ENCODE measurements around the gene ATP5PB. TPM values are rescaled to one million over a fixed set of nuclear protein-coding genes. Genes with fewer than 3 reads are reported as not detected.
A peak's percentile ranks its signal among the peaks of the same experiment; 100 is the strongest.

The ATP5PB gene, protein sequence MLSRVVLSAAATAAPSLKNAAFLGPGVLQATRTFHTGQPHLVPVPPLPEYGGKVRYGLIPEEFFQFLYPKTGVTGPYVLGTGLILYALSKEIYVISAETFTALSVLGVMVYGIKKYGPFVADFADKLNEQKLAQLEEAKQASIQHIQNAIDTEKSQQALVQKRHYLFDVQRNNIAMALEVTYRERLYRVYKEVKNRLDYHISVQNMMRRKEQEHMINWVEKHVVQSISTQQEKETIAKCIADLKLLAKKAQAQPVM
- 100 to 1,000 TPM; 321 to 348 TPM for total RNA-seq

DNA sequence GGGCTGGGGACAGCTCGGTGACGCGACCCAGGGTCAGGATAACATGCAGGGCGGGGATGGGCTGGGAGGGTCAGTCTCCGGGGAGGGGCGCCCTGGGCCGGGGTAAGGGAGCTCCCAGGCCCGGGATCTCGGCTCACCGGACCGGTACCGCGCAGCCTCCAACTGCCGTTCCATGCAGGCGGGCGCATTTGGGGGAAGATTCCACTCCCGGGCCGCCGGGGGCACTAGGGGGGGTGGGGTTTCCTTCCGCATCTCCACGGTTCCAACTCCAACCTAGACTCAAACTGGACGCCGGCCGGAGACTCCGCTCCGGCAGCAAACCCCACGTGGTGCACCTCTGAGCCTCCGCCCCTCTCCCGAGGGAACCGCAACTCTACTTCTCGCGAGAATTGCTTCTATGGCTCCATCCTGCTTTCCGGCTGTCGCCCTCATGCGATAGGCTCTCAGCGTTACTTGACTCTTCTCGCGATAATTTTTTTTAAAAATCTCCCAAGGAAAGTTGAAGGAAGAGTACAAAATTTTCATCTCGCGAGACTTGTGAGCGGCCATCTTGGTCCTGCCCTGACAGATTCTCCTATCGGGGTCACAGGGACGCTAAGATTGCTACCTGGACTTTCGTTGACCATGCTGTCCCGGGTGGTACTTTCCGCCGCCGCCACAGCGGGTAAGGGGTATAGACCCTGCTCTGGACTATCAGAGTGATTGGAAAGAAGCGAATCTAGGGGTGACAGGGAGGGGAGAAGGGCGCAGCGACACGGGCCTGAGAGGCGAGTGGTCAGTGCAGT lies at the start of gene ATP5PB, which contains the start of gene WDR77:
TSS of gene ATP5PB (plus strand) at position 547 of the 785 bp plus-strand sequence. CDS start at position 625, 78 bp downstream.
TSS of gene WDR77 (minus strand) at position 339 of the 785 bp plus-strand sequence. CDS start at position 252, 87 bp downstream.
- DNase-seq, result peak; percentile 94
- Mint-ChIP-seq H3K36me3 (ENCODE audit: low read depth) (peaks cover 73% of the 10 kb centered on the region), H3K27me3 (no peaks in the 10 kb centered on the region)

GRCh38 chr1:111399792-111400610 lies 49.3 kb upstream of the ATP5PB start:
- Mint-ChIP-seq H3K36me3 (ENCODE audit: low read depth) (peaks cover 2% of the 10 kb centered on the region), H3K4me1 (peaks cover 14% of the 10 kb centered on the region), H3K4me3 (no peak overlapping the region), H3K27ac (no peak overlapping the region), H3K27me3 (peaks cover 21% of the 10 kb centered on the region), H3K9me3 (peaks cover 7% of the 10 kb centered on the region)
- DNase-seq, result peak; percentile 56
- ChIA-PET CTCF (interaction anchor here (0.6 to 3.5 kb wide), 16 partner anchors 9 to 199 kb away, joined by 3 to 15 read pairs (median 4); partner anchors contain the start of genes DENND2D and OVGP1), POLR2A (no interaction called here)

More for the DNA sequence above, at the start of gene ATP5PB, which contains the start of gene WDR77:
- Mint-ChIP-seq H3K27ac (peak within 1 kb of the TSS; percentile 97), H3K4me3 (peak within 1 kb of the TSS; percentile 100), H3K9me3 (no peaks in the 10 kb centered on the region), H3K4me1 (peaks cover 70% of the 10 kb centered on the region)
- POLR2A ChIA-PET, result interaction anchor here (0.6 kb wide), 1 partner anchor 1111 kb away, joined by 3 read pairs; no protein-coding TSS in a partner anchor
- CTCF ChIA-PET, result interaction anchor here (0.6 to 1.9 kb wide), 7 partner anchors 14 to 307 kb away, joined by 3 to 6 read pairs (median 5); no protein-coding TSS in a partner anchor

- no peak overlapping the region for H3K4me3 Mint-ChIP-seq
- H3K36me3 Mint-ChIP-seq (ENCODE audit: low read depth), result peaks cover 2% of the 10 kb centered on the region
- no peak overlapping the region for H3K27ac Mint-ChIP-seq
- CTCF ChIA-PET, result interaction anchor here (2.7 to 3.5 kb wide), 2 partner anchors 7 to 179 kb away, joined by 6 to 15 read pairs; no protein-coding TSS in a partner anchor
- peaks cover 33% of the 10 kb centered on the region for H3K4me1 Mint-ChIP-seq
- no peak for DNase-seq
- POLR2A ChIA-PET, result no interaction called here
- peaks cover 7% of the 10 kb centered on the region for H3K9me3 Mint-ChIP-seq
- H3K27me3 Mint-ChIP-seq, result peaks cover 9% of the 10 kb centered on the region
Observed at GRCh38 chr1:111402083-111402482, 47.2 kb upstream of the ATP5PB start.

- no peaks in the 10 kb centered on the region for H3K27me3 Mint-ChIP-seq
- ChIA-PET POLR2A (no interaction called here), CTCF (no interaction called here)
- H3K27ac Mint-ChIP-seq, result no peak overlapping the region
- no peak for DNase-seq
- no peaks in the 10 kb centered on the region for H3K9me3 Mint-ChIP-seq
- H3K4me1 Mint-ChIP-seq, result peaks cover 37% of the 10 kb centered on the region
- no peaks in the 10 kb centered on the region for H3K36me3 Mint-ChIP-seq (ENCODE audit: low read depth)
- H3K4me3 Mint-ChIP-seq, result no peak overlapping the region
Observed at GRCh38 chr1:111404588-111404987, 44.7 kb upstream of the ATP5PB start.

DNA sequence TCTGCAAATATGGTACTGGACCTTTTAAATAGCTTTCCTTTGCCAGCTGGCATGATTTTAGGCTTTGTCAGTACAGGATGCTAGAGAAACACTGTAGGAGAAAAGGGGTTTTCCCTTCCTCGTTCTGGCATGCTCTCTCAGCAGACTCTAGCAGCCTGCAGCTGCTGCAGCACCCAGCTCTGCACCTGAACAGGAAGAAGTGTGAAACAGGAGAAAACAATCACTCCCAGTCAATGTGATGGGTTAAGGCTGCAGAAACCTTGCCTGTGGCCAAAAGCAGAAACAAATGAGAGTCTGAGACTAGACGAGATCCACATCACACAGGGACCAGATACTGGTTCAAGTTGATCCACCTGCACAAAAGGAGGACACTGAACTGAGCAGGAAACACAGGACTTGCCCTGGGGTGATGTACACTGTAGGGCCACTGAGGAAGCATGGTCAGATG lies 42.9 kb upstream of the ATP5PB start:
- peak overlapping the region; percentile 55 for H3K27ac Mint-ChIP-seq
- POLR2A ChIA-PET, result no interaction called here
- DNase-seq, result peak; percentile 70
- H3K4me1 Mint-ChIP-seq, result peaks cover 31% of the 10 kb centered on the region
- no peaks in the 10 kb centered on the region for H3K27me3 Mint-ChIP-seq
- H3K36me3 Mint-ChIP-seq (ENCODE audit: low read depth), result no peaks in the 10 kb centered on the region
- CTCF ChIA-PET, result interaction anchor here (1.2 to 1.9 kb wide), 2 partner anchors 10 to 22 kb away, joined by 5 to 6 read pairs; partner anchors contain the start of gene OVGP1
- no peak overlapping the region for H3K4me3 Mint-ChIP-seq
- no peaks in the 10 kb centered on the region for H3K9me3 Mint-ChIP-seq

DNA sequence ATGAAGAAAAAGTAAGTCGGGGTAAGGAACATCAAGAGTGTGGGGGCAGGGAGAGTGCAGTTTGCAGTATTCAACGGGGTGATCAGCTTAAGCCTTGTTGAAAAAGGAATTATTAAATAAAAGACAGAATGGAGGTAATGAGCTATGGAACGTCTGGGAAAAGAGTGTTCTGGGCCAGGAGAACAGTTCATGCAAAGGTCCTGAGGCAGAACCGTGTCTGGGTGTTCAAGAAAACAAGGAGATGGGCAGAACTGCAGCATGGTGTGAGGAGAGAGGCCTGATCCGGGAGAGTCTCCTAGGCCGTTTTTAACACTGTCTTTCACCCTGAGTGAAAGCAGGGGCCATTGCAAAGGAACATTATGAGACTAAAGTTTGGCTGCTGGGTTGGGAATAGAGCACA lies 42.0 kb upstream of the ATP5PB start:
- Mint-ChIP-seq H3K27me3 (no peaks in the 10 kb centered on the region), H3K4me3 (no peak overlapping the region), H3K9me3 (no peaks in the 10 kb centered on the region), H3K36me3 (ENCODE audit: low read depth) (no peaks in the 10 kb centered on the region), H3K4me1 (peaks cover 28% of the 10 kb centered on the region), H3K27ac (no peak overlapping the region)
- no peak for DNase-seq
- ChIA-PET POLR2A (no interaction called here), CTCF (no interaction called here)

GRCh38 chr1:111412839-111413238 lies 36.4 kb upstream of the ATP5PB start:
- ChIA-PET POLR2A (interaction anchor here (0.6 kb wide), 1 partner anchor 23 kb away, joined by 3 read pairs; no protein-coding TSS in a partner anchor), CTCF (interaction anchor here (0.7 to 1.2 kb wide), 4 partner anchors 9 to 44 kb away, joined by 3 to 5 read pairs (median 3); no protein-coding TSS in a partner anchor)
- Mint-ChIP-seq H3K27me3 (no peaks in the 10 kb centered on the region), H3K9me3 (no peaks in the 10 kb centered on the region), H3K36me3 (ENCODE audit: low read depth) (no peaks in the 10 kb centered on the region), H3K27ac (no peak overlapping the region), H3K4me1 (peaks cover 3% of the 10 kb centered on the region), H3K4me3 (no peak overlapping the region)
- DNase-seq, result no peak

- Mint-ChIP-seq H3K9me3 (no peaks in the 10 kb centered on the region), H3K4me3 (no peak overlapping the region), H3K27ac (no peak overlapping the region), H3K4me1 (peaks cover 3% of the 10 kb centered on the region), H3K36me3 (ENCODE audit: low read depth) (no peaks in the 10 kb centered on the region), H3K27me3 (no peaks in the 10 kb centered on the region)
- ChIA-PET CTCF (interaction anchor here (1.2 kb wide), 1 partner anchor 19 kb away, joined by 3 read pairs; no protein-coding TSS in a partner anchor), POLR2A (interaction anchor here (0.7 kb wide), 1 partner anchor 24 kb away, joined by 6 read pairs; no protein-coding TSS in a partner anchor)
- no peak for DNase-seq
Observed at GRCh38 chr1:111414756-111415155, 34.5 kb upstream of the ATP5PB start.

GRCh38 chr1:111415461-111415860 lies 33.8 kb upstream of the ATP5PB start:
- Mint-ChIP-seq H3K36me3 (ENCODE audit: low read depth) (no peaks in the 10 kb centered on the region), H3K4me3 (no peak overlapping the region), H3K4me1 (peaks cover 3% of the 10 kb centered on the region), H3K27ac (no peak overlapping the region), H3K9me3 (no peaks in the 10 kb centered on the region), H3K27me3 (no peaks in the 10 kb centered on the region)
- DNase-seq, result no peak
- ChIA-PET POLR2A (interaction anchor here (0.7 kb wide), 1 partner anchor 23 kb away, joined by 6 read pairs; no protein-coding TSS in a partner anchor), CTCF (interaction anchor here (0.8 to 1.5 kb wide), 3 partner anchors 10 to 15 kb away, joined by 3 to 6 read pairs (median 5); no protein-coding TSS in a partner anchor)

GRCh38 chr1:111417755-111418154 lies 31.5 kb upstream of the ATP5PB start:
- CTCF ChIA-PET, result interaction anchor here (1.2 to 1.5 kb wide), 2 partner anchors 18 to 36 kb away, joined by 3 read pairs; no protein-coding TSS in a partner anchor
- POLR2A ChIA-PET, result no interaction called here
- Mint-ChIP-seq H3K36me3 (ENCODE audit: low read depth) (no peaks in the 10 kb centered on the region), H3K27ac (no peak overlapping the region), H3K27me3 (no peaks in the 10 kb centered on the region), H3K4me3 (no peak overlapping the region), H3K9me3 (no peaks in the 10 kb centered on the region), H3K4me1 (peaks cover 3% of the 10 kb centered on the region)
- DNase-seq, result no peak

DNA sequence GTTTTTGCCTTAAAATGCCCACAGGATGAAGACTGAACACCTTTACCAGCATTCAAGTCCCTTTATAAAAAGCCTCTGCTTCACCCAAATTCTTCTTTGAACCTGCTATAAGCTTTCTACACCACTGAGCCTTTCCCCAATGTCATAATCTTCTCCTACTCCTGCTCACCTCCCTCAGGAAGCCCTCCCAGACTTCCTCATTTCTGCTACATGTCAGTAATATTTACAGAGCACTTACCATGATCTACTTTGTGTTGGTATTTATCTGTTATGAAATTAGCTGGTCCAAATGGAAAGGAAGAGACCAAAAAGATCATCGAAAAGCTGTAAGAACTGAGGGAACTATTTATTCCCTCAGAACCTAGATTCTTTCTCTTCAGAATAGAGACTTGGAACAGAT lies 30.2 kb upstream of the ATP5PB start:
- no peak overlapping the region for H3K4me3 Mint-ChIP-seq
- ChIA-PET CTCF (no interaction called here), POLR2A (no interaction called here)
- no peak overlapping the region for H3K27ac Mint-ChIP-seq
- no peaks in the 10 kb centered on the region for H3K27me3 Mint-ChIP-seq
- no peaks in the 10 kb centered on the region for H3K9me3 Mint-ChIP-seq
- DNase-seq, result no peak
- peaks cover 3% of the 10 kb centered on the region for H3K4me1 Mint-ChIP-seq
- H3K36me3 Mint-ChIP-seq (ENCODE audit: low read depth), result no peaks in the 10 kb centered on the region

- DNase-seq, result no peak
- no peaks in the 10 kb centered on the region for H3K36me3 Mint-ChIP-seq (ENCODE audit: low read depth)
- H3K4me3 Mint-ChIP-seq, result no peak overlapping the region
- no peaks in the 10 kb centered on the region for H3K9me3 Mint-ChIP-seq
- peaks cover 3% of the 10 kb centered on the region for H3K4me1 Mint-ChIP-seq
- ChIA-PET POLR2A (no interaction called here), CTCF (interaction anchor here (1.8 kb wide), 1 partner anchor 197 kb away, joined by 4 read pairs; no protein-coding TSS in a partner anchor)
- H3K27me3 Mint-ChIP-seq, result no peaks in the 10 kb centered on the region
- no peak overlapping the region for H3K27ac Mint-ChIP-seq
Observed at GRCh38 chr1:111420377-111420776, 28.9 kb upstream of the ATP5PB start.
